Bronchial epithelial cell (primary cell): ENCODE data around the gene MCL1. TPM values are rescaled to one million over a fixed set of nuclear protein-coding genes. Genes with fewer than 3 reads are reported as not detected.
A peak's percentile ranks its signal among the peaks of the same experiment; 100 is the strongest.
"Not testable (repeated sequence)": the region's sequence is repeated elsewhere in the genome, so short reads cannot be mapped to it uniquely, and the experiment has no call there.

ENCODE experiments used
- DNase-seq: peaks from one replicate; pipeline ENCODE4 v3.0.0-alpha.2; 2010; ENCODE audit warnings: low read depth
- FAIRE-seq: peaks from 2 replicates; lab custom pipeline; 2011; peaks lifted over from hg19 to GRCh38; lab: Jason Lieb, UNC
- H3K27me3 ChIP-seq: 2 replicates; pipeline ENCODE4 v1.5.1; 2011; ENCODE audit warnings: low read length; ENCODE audit not compliant: control insufficient read depth, insufficient read depth
- H3K36me3 ChIP-seq: 2 replicates; pipeline ENCODE4 v1.5.1; 2011; ENCODE audit warnings: low read length; ENCODE audit not compliant: control insufficient read depth, insufficient read depth
- H3K4me3 ChIP-seq: 2 replicates; pipeline ENCODE4 v1.5.1; 2011; ENCODE audit warnings: mild to moderate bottlenecking, low read depth, low read length, control low read depth
- CTCF ChIP-seq: IDR thresholded peaks from 2 replicates; pipeline ENCODE4 v1.5.1; 2011; ENCODE audit warnings: mild to moderate bottlenecking, moderate library complexity, low read length, control low read depth, inconsistent platforms; ENCODE audit not compliant: insufficient read depth, severe bottlenecking
- total RNA-seq: library from RNA; depleted of rRNA; stranded (reverse); fragments of >200 nt; gene quantifications from 2 replicates; pipeline ENCODE4 v1.2.1, GENCODE V29; 2014

MCL1 gene
- total RNA-seq, 1 donor from 2014 or later, result 280 TPM

GRCh38 chr1:150576794-150577556 lies 2.4 kb downstream of the MCL1 start:
- TF ChIP-seq CTCF, result no peak
- peak; percentile 24 for DNase-seq
- Histone ChIP-seq H3K4me3 (peak overlapping the region; percentile 99), H3K27me3 (no peaks in the 10 kb centered on the region), H3K36me3 (peaks cover 21% of the 10 kb centered on the region)
- no peak for FAIRE-seq

DNA sequence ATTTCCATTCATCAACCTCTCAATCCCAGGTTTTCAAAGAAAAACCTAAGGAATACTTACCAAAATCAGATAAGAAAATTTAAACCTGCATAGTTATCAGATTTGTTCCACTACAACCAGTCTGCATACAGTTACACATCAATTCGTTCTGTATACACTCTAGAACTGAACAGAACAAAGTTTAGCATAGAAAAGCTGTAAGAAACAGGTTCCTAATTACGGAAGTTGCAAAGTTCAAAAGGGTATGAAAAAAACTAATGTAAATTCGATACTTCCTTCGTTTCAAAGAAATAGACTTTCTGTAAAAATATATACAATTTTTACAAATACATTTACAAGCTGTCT lies 3.1 kb downstream of the MCL1 start:
- H3K4me3 ChIP-seq, result peak overlapping the region; percentile 99
- H3K36me3 ChIP-seq, result peaks cover 21% of the 10 kb centered on the region
- H3K27me3 ChIP-seq, result no peaks in the 10 kb centered on the region
- TF ChIP-seq CTCF, result no peak
- no peak for DNase-seq
- FAIRE-seq, result no peak

- FAIRE-seq, result no peak
- H3K36me3 ChIP-seq, result peaks cover 21% of the 10 kb centered on the region
- no peaks in the 10 kb centered on the region for H3K27me3 ChIP-seq
These were observed 3.7 kb downstream of the MCL1 start for GRCh38 chr1:150575518-150576366.

GRCh38 chr1:150575072-150575489 lies 4.3 kb downstream of the MCL1 start:
- Histone ChIP-seq H3K27me3 (no peaks in the 10 kb centered on the region), H3K4me3 (no peak overlapping the region), H3K36me3 (peaks cover 21% of the 10 kb centered on the region)
- no peak for TF ChIP-seq CTCF
- no peak for FAIRE-seq
- DNase-seq, result peak; percentile 7

More at GRCh38 chr1:150575518-150576366, 3.7 kb downstream of the MCL1 start:
- TF ChIP-seq CTCF, result no peak
- peak overlapping the region; percentile 99 for H3K4me3 ChIP-seq
- DNase-seq, result peak; percentile 15

- no peak for FAIRE-seq
- no peaks in the 10 kb centered on the region for H3K27me3 ChIP-seq
- no peak overlapping the region for H3K4me3 ChIP-seq
- no peak for TF ChIP-seq CTCF
- H3K36me3 ChIP-seq, result peaks cover 21% of the 10 kb centered on the region
- DNase-seq, result no peak
These were observed 4.9 kb downstream of the MCL1 start for GRCh38 chr1:150574260-150575071.

- peaks cover 18% of the 10 kb centered on the region for H3K36me3 ChIP-seq
- not testable (repeated sequence) for FAIRE-seq, H3K27me3 ChIP-seq, H3K4me3 ChIP-seq, DNase-seq
These were observed 5.8 kb downstream of the MCL1 start for GRCh38 chr1:150573648-150574071.
